ENCODE measurements around the gene SYNE3. TPM values are rescaled to one million over a fixed set of nuclear protein-coding genes. Genes with fewer than 3 reads are reported as not detected.

Gene SYNE3
- total RNA-seq, 1 donor from 2014 or later: 27.0 TPM

Small RNAs within 50 kb of the gene (small RNA-seq; reads per million reads assigned to genes)
- gene SCARNA13: 0.95 reads per million, percentile 15 among the genes with 10 or more reads in this experiment

Other genes with a start within 250 kb of the SYNE3 start
- gene CLMN, start 196.7 kb downstream of the SYNE3 start, total RNA-seq: 19.6 TPM
- 20.4 TPM for gene GLRX5, start 18.4 kb upstream of the SYNE3 start, total RNA-seq
- not detected for gene TCL1B, start 169.8 kb upstream of the SYNE3 start, total RNA-seq
- not detected for gene TCL1A, start 197.5 kb upstream of the SYNE3 start, total RNA-seq

All from vagina (tissue), 1 donor.